CD1c-positive myeloid dendritic cell (primary cell): ENCODE measurements around the gene SIPA1L3.

Experiments
- DNase-seq: peaks from one replicate; pipeline ENCODE4 v3.0.0-alpha.2; 2016; ENCODE audit errors: extremely low spot score

Gene SIPA1L3

GRCh38 chr19:37942516-37942902 is 35.5 kb downstream of the SIPA1L3 start:
- no peak for DNase-seq

- no peak for DNase-seq
Measured at GRCh38 chr19:37943480-37943879, 36.5 kb downstream of the SIPA1L3 start.

GRCh38 chr19:37946132-37946531 is 39.1 kb downstream of the SIPA1L3 start:
- DNase-seq = no peak

DNA sequence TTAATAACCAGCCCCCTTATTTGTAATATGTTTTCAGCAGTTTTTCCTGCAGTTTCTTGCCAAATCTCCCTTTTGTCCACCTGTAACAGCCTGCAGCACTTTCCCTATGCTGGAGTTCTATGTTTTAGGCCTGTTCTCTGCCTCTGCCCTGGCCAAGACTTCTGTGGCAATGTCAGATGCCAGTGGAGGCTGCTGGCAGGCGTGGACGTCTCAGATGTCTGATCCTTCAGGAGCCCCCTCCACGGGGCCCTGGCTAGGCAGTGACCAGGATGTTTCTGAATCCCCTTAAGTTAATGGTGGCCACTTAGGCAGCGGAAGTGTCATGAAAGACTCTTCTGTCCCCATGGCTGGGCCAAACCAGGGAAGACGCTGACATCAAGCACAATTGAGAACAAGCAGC is 40.8 kb downstream of the SIPA1L3 start:
- no peak for DNase-seq

DNA sequence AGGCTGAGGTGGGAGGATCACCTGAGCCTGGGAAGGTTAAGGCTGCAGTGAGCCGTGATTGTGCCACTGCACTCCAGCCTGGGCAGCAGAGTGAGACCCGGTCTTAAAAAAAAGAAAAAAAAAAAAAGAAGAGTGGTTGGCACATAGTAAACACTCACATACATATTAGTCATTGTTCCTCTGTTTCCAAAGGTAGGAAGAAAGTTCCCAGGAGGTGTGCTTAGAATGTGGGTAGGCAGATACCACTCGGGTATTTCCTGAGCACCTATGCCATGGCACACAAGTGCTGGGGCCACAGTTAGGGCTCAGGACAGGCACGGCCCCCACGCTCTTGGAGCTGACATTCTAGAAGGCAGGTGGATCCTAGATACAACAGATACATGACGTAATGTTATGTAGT is 41.4 kb downstream of the SIPA1L3 start:
- no peak for DNase-seq

DNA sequence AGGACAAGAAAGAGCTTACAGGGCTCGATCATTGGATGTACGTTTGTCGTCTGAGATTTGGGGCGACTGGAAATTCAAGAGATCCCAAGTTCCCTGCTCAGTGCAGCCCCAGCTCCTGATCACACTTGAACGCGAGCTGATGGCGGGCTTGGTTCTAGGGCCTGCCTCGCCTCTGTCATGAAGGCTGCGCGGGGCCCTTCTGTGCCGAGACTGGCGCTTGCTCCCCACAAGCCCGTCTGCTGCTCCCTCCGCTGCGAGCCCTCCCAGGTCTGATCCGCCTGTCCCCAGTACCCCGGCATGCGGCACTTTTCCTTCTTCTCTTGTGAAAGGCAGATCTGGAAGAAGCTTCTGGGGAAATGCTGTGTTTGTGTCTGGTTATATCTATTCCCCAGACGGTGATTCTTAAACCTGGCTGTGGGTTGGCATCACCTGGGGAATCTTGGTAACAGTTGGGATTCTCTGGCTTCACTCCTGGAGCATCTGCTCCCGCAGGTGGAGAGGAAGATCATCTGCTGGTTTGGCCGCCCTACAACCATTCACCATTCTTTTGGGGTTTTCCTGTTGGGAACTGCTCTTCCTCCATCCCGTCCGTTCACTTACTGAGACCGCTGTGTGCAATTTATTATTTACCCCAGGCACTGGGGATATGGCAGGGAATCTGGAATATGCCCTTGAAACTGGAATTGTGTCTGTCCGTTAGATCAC is 43.6 kb downstream of the SIPA1L3 start:
- DNase-seq = no peak

DNA sequence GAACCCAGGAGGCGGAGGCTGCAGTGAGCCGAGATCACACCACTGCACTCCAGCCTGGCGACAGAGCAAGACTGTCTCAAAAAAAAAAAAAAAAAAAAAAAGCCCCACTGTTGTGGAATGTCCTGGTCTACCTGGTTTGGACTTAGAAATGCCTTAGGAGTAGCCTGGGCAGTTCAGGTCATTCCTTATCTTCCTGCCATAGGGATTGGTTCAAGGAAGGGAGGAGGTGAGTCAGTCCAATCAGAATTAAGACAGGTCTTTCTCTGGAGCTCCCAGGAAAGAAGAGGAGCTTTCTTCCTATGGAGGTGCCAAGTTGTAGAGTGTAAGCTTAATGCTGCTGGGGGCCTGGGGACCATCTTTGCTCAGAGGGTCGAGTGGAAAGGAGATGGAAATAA is 44.8 kb downstream of the SIPA1L3 start:
- DNase-seq = no peak

DNA sequence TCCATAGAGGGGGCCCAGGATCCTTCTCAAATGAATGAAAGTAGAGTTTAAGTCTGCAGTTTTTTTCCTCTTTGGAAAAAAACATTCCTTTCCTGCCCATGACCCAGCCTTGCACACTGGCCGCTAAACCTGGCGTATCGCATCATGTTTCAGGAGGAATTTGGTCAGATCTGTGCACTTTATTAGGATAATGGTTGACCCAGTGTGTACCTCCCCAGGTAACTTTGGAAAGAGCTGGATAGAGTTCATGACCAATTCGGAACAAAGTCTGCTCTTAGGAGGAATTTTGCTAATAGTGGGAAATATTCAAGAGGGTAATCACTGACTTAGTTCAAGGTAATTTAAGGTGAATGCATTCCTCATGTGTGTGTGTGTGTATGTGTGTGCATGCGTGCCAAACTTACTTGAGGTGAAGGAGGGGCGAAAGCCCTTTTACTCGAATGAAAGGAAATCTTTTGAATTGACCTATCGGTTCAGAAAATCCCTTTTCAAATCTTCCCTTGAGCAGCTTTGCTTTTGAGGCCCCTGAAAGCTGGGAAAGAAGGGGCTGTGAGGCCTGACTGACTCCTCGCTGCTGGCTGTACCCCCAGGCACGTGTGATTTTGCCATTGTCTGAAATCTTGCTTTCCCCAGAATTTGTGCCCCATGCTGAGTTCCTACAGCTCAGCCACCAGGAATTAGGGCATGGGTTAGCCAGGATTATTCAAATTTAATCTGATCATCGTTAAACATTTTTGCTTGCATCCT is 46.3 kb downstream of the SIPA1L3 start:
- no peak for DNase-seq

DNA sequence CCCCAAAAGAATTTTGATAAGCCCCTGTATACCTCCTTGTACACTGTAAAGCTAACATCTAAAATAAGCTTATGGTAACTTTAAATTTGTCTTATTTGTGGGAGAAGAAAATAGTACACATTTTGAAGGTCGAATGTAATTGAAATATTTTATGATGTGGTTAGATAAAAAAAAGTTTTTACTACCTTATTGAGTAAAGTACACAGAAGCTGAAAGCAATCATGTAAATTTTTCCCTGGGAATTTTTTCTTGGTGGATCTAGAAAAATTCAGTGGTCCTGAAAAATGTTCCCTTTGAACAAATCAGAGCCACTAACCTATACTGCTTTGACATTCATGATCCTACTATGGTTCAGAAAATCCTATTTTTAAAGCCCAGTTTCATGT is 46.9 kb downstream of the SIPA1L3 start:
- no peak for DNase-seq

DNA sequence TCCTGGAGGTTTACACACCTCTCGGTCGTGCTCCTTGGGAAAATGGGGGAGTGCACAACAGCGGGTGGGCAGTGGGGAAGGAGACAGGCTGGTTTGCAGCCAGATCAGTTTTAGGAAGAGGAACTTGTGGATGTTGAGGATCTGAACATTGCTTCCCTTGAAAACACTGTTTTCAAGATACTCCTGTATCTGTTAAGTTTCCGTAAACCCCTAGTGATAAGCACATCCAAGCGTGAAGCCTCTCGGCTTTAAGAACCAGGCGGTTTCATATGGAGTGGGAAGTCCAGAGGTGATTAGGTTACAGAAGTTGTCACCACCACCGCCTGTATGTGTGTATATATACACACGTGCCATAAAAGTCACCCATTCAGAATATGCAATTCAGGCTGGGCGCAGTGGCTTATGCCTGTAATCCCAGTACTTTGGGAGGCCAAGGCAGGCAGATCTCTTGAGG is 47.4 kb downstream of the SIPA1L3 start:
- DNase-seq = peak; percentile 15

- no peak for DNase-seq
Measured at GRCh38 chr19:37955986-37956385, 49.0 kb downstream of the SIPA1L3 start.

- no peak for DNase-seq
Measured at GRCh38 chr19:37957176-37957575, 50.2 kb downstream of the SIPA1L3 start.

DNA sequence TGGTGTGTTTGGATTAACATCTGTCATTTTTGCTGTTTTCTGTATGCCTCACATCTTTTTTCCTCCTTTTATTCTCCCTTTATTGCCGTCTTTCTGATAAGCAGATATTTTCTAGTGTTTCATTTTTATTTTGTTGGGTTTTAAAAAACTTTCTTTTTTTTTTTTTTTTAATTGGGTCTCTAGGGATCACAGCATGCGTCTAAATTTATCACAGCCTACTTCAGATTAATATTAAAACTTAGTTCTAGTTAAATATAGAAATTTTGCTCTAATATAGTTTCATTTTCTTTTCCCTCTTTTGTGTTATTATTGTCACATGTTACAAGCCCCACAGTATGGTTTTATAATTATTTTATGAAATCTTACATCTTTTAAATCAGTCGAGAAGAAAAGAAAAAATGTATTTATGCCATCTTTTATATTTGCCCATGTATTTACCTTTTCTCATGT is 52.7 kb downstream of the SIPA1L3 start:
- no peak for DNase-seq

GRCh38 chr19:37961198-37961597 is 54.2 kb downstream of the SIPA1L3 start:
- no peak for DNase-seq

DNA sequence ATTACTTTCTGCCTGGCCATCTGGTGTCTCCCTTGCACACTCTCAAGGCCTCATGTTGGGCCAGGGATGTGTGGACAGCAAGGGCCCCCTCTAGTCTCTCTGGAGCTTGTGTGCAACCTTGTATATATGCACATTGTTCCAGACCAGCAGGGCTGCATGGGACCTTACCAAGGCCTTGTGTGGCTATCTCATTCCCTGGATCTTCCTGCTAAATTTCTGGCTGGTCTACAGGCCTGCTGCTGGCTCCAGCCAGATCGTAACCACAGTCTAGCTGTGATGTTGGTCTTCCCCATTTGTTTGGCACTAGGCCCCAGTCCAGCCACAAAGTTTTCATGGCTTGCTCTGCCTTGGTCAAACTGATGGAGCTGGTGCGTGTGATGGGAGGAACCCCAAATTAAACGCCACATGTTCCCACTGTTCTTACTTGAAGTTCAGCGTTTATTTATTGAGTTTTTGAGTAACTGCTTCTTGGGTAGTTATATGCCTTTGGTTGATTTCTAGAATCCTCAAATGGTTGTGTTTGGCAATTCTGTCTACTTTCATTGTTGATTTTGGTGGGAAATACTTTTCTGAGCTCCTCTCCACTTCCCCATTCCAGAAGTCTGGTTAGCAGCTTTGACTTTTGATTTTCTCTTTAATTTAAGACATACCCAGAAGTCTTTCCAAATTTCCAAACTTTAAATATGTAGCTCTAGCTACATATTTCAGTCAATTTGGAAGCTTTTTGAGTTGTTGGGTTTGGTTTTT is 56.4 kb downstream of the SIPA1L3 start:
- DNase-seq = peak; percentile 18

- no peak for DNase-seq
Measured at GRCh38 chr19:37964109-37964508, 57.1 kb downstream of the SIPA1L3 start.

DNA sequence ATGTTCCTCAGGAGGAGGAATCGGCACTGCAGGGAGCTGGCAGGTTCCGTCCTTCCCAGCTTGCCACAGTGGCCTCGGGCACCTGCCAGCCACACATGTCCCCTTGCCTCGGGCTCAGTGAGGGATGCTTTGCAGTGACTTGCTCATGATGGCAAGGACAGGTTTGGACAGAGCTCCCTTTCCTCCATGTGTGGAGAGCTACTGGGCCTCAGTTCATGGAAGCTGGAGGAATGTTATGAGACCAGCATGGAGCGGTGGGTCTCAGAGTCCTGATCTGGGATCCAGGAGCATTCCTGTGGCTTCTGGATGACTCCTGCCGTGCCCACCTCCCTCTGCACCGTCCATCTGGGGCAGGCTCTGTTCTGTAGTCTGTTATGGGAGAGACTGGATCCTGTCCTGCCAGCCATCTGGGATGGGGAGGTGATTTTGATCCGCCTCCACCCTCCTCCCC is 59.2 kb downstream of the SIPA1L3 start:
- DNase-seq = no peak

DNA sequence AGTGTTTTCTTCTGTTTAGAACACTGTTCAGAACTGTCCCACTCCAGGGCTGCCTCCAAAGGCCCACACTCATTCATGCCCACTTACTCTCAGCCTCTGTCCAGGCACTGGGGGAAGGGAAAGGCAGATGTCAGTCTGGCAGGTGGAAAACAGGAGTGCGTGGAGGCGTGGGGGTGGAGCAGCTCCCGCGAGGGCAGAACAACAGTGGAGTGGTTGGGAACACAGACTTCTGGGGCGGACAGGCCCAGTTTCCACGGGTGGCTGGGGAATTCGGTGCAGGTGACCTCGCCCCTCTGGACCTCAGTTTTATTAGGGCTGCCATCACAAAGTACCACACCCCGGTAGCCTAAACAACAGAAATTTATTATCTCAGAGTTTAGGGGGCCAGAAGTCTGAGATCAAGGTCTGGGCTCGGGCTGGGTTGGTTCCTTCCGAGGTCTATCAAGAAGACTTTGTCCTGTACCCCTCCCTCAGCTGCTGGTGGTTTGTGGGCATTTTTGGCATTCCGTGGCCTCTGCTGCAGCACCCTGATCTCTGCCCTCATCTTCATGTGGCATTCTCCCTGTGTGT is 59.7 kb downstream of the SIPA1L3 start:
- DNase-seq = no peak

DNA sequence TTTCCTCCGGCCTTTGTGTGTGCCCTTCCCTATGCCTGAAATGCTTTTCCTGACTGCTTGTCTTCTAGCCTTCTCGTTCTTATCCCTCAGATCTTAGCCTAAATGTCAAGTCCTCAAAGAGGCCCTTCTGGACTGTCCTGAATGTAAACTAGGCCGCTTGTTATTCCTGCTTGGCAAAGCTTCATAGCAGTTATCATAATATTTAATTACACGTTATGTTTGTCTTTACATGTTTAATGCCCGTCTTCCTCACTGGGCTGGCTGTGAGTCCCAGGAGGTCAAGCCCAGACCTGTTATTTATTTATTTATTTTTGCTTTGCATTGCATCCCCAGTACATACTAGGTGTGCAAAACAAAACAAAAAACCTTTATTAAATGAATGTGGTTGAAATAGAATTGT is 62.7 kb downstream of the SIPA1L3 start:
- no peak for DNase-seq

DNA sequence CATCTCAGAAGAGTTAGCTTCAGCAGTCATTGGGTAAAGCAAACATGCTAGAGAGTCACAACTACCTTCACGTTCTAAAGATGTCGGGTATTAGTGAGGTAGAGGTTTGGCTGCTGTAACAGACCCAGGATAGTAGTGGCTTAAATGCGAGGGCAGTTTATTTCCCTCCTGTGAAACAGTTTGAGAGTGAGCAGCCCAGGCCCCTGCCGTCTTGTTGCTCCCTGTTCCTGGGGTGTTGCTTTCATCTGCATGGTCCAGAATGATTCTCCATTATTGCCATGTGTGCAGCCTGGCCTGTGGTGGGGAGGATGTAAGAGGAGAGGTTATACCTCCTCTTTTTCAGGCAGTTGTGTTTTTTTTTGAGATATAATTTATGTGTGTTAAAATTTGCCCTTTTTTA is 63.7 kb downstream of the SIPA1L3 start:
- DNase-seq = no peak

GRCh38 chr19:37972803-37973202 is 65.8 kb downstream of the SIPA1L3 start:
- DNase-seq = no peak

GRCh38 chr19:37973666-37974065 is 66.7 kb downstream of the SIPA1L3 start:
- DNase-seq = peak; percentile 11
